ENCODE measurements around the gene RXRG.

The RXRG gene

GRCh38 chr1:165468726-165469249 is 23.9 kb upstream of the RXRG start:
- H3K27me3 ChIP-seq (ENCODE audit: control insufficient read depth, low read length): 0 out of 2 replicates have a peak, but pooled peaks cover 3% of the 10 kb centered on the region
- H3K4me1 ChIP-seq (ENCODE audit: control insufficient read depth, low read length): no peaks in the 10 kb centered on the region
- no peaks in the 10 kb centered on the region for H4K20me1 ChIP-seq (ENCODE audit: control insufficient read depth, insufficient read depth, low read depth, low read length)
- H3K79me2 ChIP-seq (ENCODE audit: control insufficient read depth, low read length): no peaks in the 10 kb centered on the region
- H3K27ac ChIP-seq (ENCODE audit: low read depth, low read length): no peak overlapping the region
- TF ChIP-seq, protein P1, sequence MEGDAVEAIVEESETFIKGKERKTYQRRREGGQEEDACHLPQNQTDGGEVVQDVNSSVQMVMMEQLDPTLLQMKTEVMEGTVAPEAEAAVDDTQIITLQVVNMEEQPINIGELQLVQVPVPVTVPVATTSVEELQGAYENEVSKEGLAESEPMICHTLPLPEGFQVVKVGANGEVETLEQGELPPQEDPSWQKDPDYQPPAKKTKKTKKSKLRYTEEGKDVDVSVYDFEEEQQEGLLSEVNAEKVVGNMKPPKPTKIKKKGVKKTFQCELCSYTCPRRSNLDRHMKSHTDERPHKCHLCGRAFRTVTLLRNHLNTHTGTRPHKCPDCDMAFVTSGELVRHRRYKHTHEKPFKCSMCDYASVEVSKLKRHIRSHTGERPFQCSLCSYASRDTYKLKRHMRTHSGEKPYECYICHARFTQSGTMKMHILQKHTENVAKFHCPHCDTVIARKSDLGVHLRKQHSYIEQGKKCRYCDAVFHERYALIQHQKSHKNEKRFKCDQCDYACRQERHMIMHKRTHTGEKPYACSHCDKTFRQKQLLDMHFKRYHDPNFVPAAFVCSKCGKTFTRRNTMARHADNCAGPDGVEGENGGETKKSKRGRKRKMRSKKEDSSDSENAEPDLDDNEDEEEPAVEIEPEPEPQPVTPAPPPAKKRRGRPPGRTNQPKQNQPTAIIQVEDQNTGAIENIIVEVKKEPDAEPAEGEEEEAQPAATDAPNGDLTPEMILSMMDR (IDR thresholded peaks at IDR 0.05; ENCODE audit: low read depth, low read length, poor library complexity, severe bottlenecking): no peak
- TF ChIP-seq EZH2phosphoT487 (IDR thresholded peaks at IDR 0.05; ENCODE audit: borderline replicate concordance, low read length): no peak
- H3K36me3 ChIP-seq (ENCODE audit: control insufficient read depth, low read length): no peaks in the 10 kb centered on the region
- no peak overlapping the region for H3K4me3 ChIP-seq (ENCODE audit: low read length)
- no peak overlapping the region for H3K4me2 ChIP-seq (ENCODE audit: low read length)
- no peaks in the 10 kb centered on the region for H3K9me3 ChIP-seq (ENCODE audit: control insufficient read depth, insufficient read depth, low read length)
- no peaks in the 10 kb centered on the region for H3F3A ChIP-seq (ENCODE audit: control insufficient read depth, insufficient read depth)
- no peaks in the 10 kb centered on the region for H3K9me2 ChIP-seq (replicated peaks; ENCODE audit: control insufficient read depth, low read length)

- Histone ChIP-seq H3K27me3 (ENCODE audit: control insufficient read depth, low read length) (0 out of 2 replicates have a peak, but pooled peaks cover 3% of the 10 kb centered on the region), H4K20me1 (ENCODE audit: control insufficient read depth, insufficient read depth, low read depth, low read length) (no peaks in the 10 kb centered on the region), H3K27ac (ENCODE audit: low read depth, low read length) (no peak overlapping the region), H3K36me3 (ENCODE audit: control insufficient read depth, low read length) (no peaks in the 10 kb centered on the region), H3K79me2 (ENCODE audit: control insufficient read depth, low read length) (no peaks in the 10 kb centered on the region), H3K4me1 (ENCODE audit: control insufficient read depth, low read length) (no peaks in the 10 kb centered on the region), H3K4me3 (ENCODE audit: low read length) (no peak overlapping the region), H3K4me2 (ENCODE audit: low read length) (no peak overlapping the region), H3K9me3 (ENCODE audit: control insufficient read depth, insufficient read depth, low read length) (no peaks in the 10 kb centered on the region), H3F3A (ENCODE audit: control insufficient read depth, insufficient read depth) (no peaks in the 10 kb centered on the region), H3K9me2 (replicated peaks; ENCODE audit: control insufficient read depth, low read length) (no peaks in the 10 kb centered on the region)
- TF ChIP-seq, protein P1 (IDR thresholded peaks at IDR 0.05; ENCODE audit: low read depth, low read length, poor library complexity, severe bottlenecking): no peak
- no peak for TF ChIP-seq EZH2phosphoT487 (IDR thresholded peaks at IDR 0.05; ENCODE audit: borderline replicate concordance, low read length)
Measured at GRCh38 chr1:165468253-165468652, 23.3 kb upstream of the RXRG start.

- no peak for TF ChIP-seq EZH2phosphoT487 (IDR thresholded peaks at IDR 0.05; ENCODE audit: borderline replicate concordance, low read length)
- TF ChIP-seq, protein P1 (IDR thresholded peaks at IDR 0.05; ENCODE audit: low read depth, low read length, poor library complexity, severe bottlenecking): no peak
- no peak overlapping the region for H3K27ac ChIP-seq (ENCODE audit: low read depth, low read length)
- no peaks in the 10 kb centered on the region for H3K4me1 ChIP-seq (ENCODE audit: control insufficient read depth, low read length)
- H3K36me3 ChIP-seq (ENCODE audit: control insufficient read depth, low read length): no peaks in the 10 kb centered on the region
- no peaks in the 10 kb centered on the region for H4K20me1 ChIP-seq (ENCODE audit: control insufficient read depth, insufficient read depth, low read depth, low read length)
- no peak overlapping the region for H3K4me3 ChIP-seq (ENCODE audit: low read length)
- H3K9me2 ChIP-seq (replicated peaks; ENCODE audit: control insufficient read depth, low read length): no peaks in the 10 kb centered on the region
- H3K79me2 ChIP-seq (ENCODE audit: control insufficient read depth, low read length): no peaks in the 10 kb centered on the region
- H3K9me3 ChIP-seq (ENCODE audit: control insufficient read depth, insufficient read depth, low read length): no peaks in the 10 kb centered on the region
- H3F3A ChIP-seq (ENCODE audit: control insufficient read depth, insufficient read depth): no peaks in the 10 kb centered on the region
- no peak overlapping the region for H3K4me2 ChIP-seq (ENCODE audit: low read length)
- H3K27me3 ChIP-seq (ENCODE audit: control insufficient read depth, low read length): peaks cover 6% of the 10 kb centered on the region; the same call in 1 of the 2 replicates
Measured at GRCh38 chr1:165467706-165468105, 22.8 kb upstream of the RXRG start.
